ENCODE data around the gene SERPINB1.

- TF ChIP-seq, protein P1, sequence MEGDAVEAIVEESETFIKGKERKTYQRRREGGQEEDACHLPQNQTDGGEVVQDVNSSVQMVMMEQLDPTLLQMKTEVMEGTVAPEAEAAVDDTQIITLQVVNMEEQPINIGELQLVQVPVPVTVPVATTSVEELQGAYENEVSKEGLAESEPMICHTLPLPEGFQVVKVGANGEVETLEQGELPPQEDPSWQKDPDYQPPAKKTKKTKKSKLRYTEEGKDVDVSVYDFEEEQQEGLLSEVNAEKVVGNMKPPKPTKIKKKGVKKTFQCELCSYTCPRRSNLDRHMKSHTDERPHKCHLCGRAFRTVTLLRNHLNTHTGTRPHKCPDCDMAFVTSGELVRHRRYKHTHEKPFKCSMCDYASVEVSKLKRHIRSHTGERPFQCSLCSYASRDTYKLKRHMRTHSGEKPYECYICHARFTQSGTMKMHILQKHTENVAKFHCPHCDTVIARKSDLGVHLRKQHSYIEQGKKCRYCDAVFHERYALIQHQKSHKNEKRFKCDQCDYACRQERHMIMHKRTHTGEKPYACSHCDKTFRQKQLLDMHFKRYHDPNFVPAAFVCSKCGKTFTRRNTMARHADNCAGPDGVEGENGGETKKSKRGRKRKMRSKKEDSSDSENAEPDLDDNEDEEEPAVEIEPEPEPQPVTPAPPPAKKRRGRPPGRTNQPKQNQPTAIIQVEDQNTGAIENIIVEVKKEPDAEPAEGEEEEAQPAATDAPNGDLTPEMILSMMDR (IDR thresholded peaks at IDR 0.05; ENCODE audit: extremely low read depth in 1 of 2, insufficient read depth in 1 of 2, low read depth in 1 of 2, low read length in 2 of 2) = no peak
- no peak for TF ChIP-seq FOS (IDR thresholded peaks at IDR 0.05; ENCODE audit: borderline replicate concordance, insufficient read depth, low read length)
- TF ChIP-seq EZH2 (IDR thresholded peaks at IDR 0.05; ENCODE audit: borderline replicate concordance, low read depth, low read length, severe bottlenecking) = no peak
- no peak for TF ChIP-seq JUN (IDR thresholded peaks at IDR 0.05; ENCODE audit: borderline replicate concordance, insufficient read depth, insufficient read length, low read depth)
- TF ChIP-seq POLR2A (IDR thresholded peaks at IDR 0.05; ENCODE audit: low read depth, low read length) = no peak
- TF ChIP-seq POLR2AphosphoS5 (IDR thresholded peaks at IDR 0.05; ENCODE audit: insufficient read depth, low read depth, low read length) = no peak
- TF ChIP-seq, protein P2, sequence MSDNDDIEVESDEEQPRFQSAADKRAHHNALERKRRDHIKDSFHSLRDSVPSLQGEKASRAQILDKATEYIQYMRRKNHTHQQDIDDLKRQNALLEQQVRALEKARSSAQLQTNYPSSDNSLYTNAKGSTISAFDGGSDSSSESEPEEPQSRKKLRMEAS (IDR thresholded peaks at IDR 0.05; ENCODE audit: insufficient read depth, insufficient read length) = no peak
- no peak for TF ChIP-seq GATA2 (IDR thresholded peaks at IDR 0.05; ENCODE audit: insufficient read depth, insufficient read length, low read depth, low read length)
- no peak for TF ChIP-seq MYC (IDR thresholded peaks at IDR 0.05; ENCODE audit: low read depth, low read length)
Observed at GRCh38 chr6:2812695-2813094, 29.0 kb downstream of the SERPINB1 start.

Data from endothelial cell of umbilical vein (primary cell).